B cell (primary cell): ENCODE data around the gene KRTAP10-2. TPM values are rescaled to one million over a fixed set of nuclear protein-coding genes. Genes with fewer than 3 reads are reported as not detected.
"Not testable (repeated sequence)": the region's sequence is repeated elsewhere in the genome, so short reads cannot be mapped to it uniquely, and the experiment has no call there.

ENCODE experiments used
- ATAC-seq: fragments of 200-7000 bp; cut with Tn5 transposase; one replicate; pipeline ENCODE4 v1.10.0; 2021; ENCODE audit warnings: low read depth, mild to moderate bottlenecking, moderate number of reproducible peaks, moderate library complexity
- CTCF ChIA-PET: fragments of 350-600 bp; sonication (Branson Sonifier 250); formaldehyde crosslinking; loops from one replicate; lab custom pipeline; 2021; ENCODE audit warnings: antibody characterized with exemption, inconsistent platforms; lab: Charles Lee
- POLR2A ChIA-PET: fragments of 350-600 bp; sonication (Branson Sonifier 250); formaldehyde crosslinking; loops from one replicate; lab custom pipeline; 2021; ENCODE audit warnings: antibody characterized with exemption; lab: Charles Lee
- DNase-seq: peaks from one replicate; pipeline ENCODE4 v3.0.0; 2013
- H2AFZ ChIP-seq: 2 replicates; pipeline ENCODE4 v1.6.1; 2012; ENCODE audit warnings: mild to moderate bottlenecking, low read depth, low read length; ENCODE audit not compliant: insufficient read depth, poor library complexity, severe bottlenecking
- H3K27ac ChIP-seq, 2 donors: 1 replicate in 1 of 2; 2 replicates in 1 of 2; pipeline ENCODE4 v1.5.1; 2012 to 2013; ENCODE audit warnings: low read length in 2 of 2, mild to moderate bottlenecking in 2 of 2, moderate library complexity in 1 of 2
- H3K27me3 ChIP-seq, 4 experiments: fragments of 200-600 bp in 1 of 4; sonication (generic) in 1 of 4; replicated peaks in 1 of 4; 1 replicate in 2 of 4; 2 replicates in 2 of 4; pipeline versions ENCODE4 v1.6.1 to v1.7.0; 2013 to 2016; ENCODE audit warnings: low read length in 3 of 4, mild to moderate bottlenecking in 2 of 4, mixed read lengths in 1 of 4, moderate library complexity in 1 of 4; ENCODE audit not compliant: insufficient read depth in 4 of 4, control insufficient read depth in 3 of 4; ENCODE audit errors: control extremely low read depth in 1 of 4
- H3K36me3 ChIP-seq, 2 experiments: replicated peaks in 1 of 2; 1 replicate in 1 of 2; 2 replicates in 1 of 2; pipeline versions ENCODE4 v1.6.1 to v1.7.1; 2013; ENCODE audit warnings: low read length in 1 of 2; ENCODE audit not compliant: insufficient read depth in 2 of 2, control insufficient read depth in 1 of 2; ENCODE audit errors: control extremely low read depth in 1 of 2, extremely low read depth in 1 of 2
- H3K4me1 ChIP-seq, 2 donors: fragments of 200-600 bp in 1 of 2; sonication (generic) in 1 of 2; 1 replicate in 1 of 2; 2 replicates in 1 of 2; pipeline versions ENCODE4 v1.5.1 to v1.6.1; 2013 to 2017; ENCODE audit warnings: low read length in 2 of 2; ENCODE audit not compliant: control insufficient read depth in 2 of 2, insufficient read depth in 2 of 2
- H3K4me2 ChIP-seq: replicated peaks from 2 replicates; pipeline ENCODE3; 2012; ENCODE audit warnings: mild to moderate bottlenecking, low read depth, low read length; ENCODE audit not compliant: poor library complexity, severe bottlenecking
- H3K4me3 ChIP-seq, 5 experiments: fragments of 200-600 bp in 1 of 5; sonication (generic) in 1 of 5; 1 replicate in 3 of 5; 2 replicates in 2 of 5; pipeline versions ENCODE4 v1.5.1 to v1.7.0; 2011 to 2016; ENCODE audit warnings: low read length in 4 of 5, mild to moderate bottlenecking in 4 of 5, low read depth in 2 of 5, control low read depth in 1 of 5, moderate library complexity in 1 of 5; ENCODE audit not compliant: insufficient read depth in 1 of 5; ENCODE audit errors: control extremely low read depth in 1 of 5, extremely low read depth in 1 of 5
- H3K79me2 ChIP-seq: fragments of 200-600 bp; sonication (generic); one replicate; pipeline ENCODE4 v1.6.0; 2016; ENCODE audit warnings: low read length; ENCODE audit not compliant: control insufficient read depth, insufficient read depth
- H3K9ac ChIP-seq: fragments of 200-600 bp; sonication (generic); 2 replicates; pipeline ENCODE4 v1.6.1; 2017; ENCODE audit warnings: mild to moderate bottlenecking, low read length, moderate library complexity
- H3K9me3 ChIP-seq, 3 donors: one replicate each; pipeline versions ENCODE4 v1.6.1 to v1.7.1; 2013; ENCODE audit warnings: low read length in 2 of 3; ENCODE audit not compliant: control insufficient read depth in 2 of 3, insufficient read depth in 1 of 3; ENCODE audit errors: control extremely low read depth in 1 of 3
- H4K20me1 ChIP-seq: 2 replicates; pipeline ENCODE4 v1.6.0; 2012; ENCODE audit warnings: mild to moderate bottlenecking, low read length; ENCODE audit not compliant: insufficient read depth, control insufficient read depth, poor library complexity, severe bottlenecking
- H3K27ac Mint-ChIP-seq: one replicate; pipeline ENCODE4 v1.8.0; 2021; ENCODE audit warnings: mixed read lengths
- H3K27me3 Mint-ChIP-seq: one replicate; pipeline ENCODE4 v1.8.0; 2021; ENCODE audit warnings: mixed read lengths
- H3K4me1 Mint-ChIP-seq: one replicate; pipeline ENCODE4 v1.8.0; 2021; ENCODE audit warnings: mixed read lengths
- H3K4me3 Mint-ChIP-seq: one replicate; pipeline ENCODE4 v1.8.0; 2021; ENCODE audit warnings: mixed read lengths
- H3K9me3 Mint-ChIP-seq: one replicate; pipeline ENCODE4 v1.8.0; 2022; ENCODE audit warnings: mixed read lengths; ENCODE audit not compliant: insufficient read depth
- EZH2 ChIP-seq: IDR thresholded peaks from 2 replicates; pipeline ENCODE4 v1.6.1; 2012; ENCODE audit warnings: borderline replicate concordance, low read depth, mild to moderate bottlenecking, moderate library complexity, low read length; ENCODE audit not compliant: insufficient read depth, poor library complexity, severe bottlenecking
- WGBS: methylation state at CpG from one replicate; pipeline ENCODE4 v1.1.5; 2013; ENCODE audit warnings: missing lambda C conversion rate; ENCODE audit not compliant: insufficient coverage; 5-methylcytosine and 5-hydroxymethylcytosine counted together
- intact Hi-C: fragments of 100-400 bp; cut with micrococcal nuclease; formaldehyde crosslinking; loops from one replicate; pipeline ENCODE4 v1.10.0; 2022
- polyA plus RNA-seq: library from polyadenylated mRNA; depleted of rRNA; stranded (reverse); fragments of >200 nt; gene quantifications from 2 replicates; pipeline ENCODE4 v1.2.3, GENCODE V29; 2012
- total RNA-seq, 2 donors: library from RNA; stranded (reverse); fragments of 120-200 nt in 1 of 2; gene quantifications; 1 replicate in 1 of 2; 2 replicates in 1 of 2; pipeline versions ENCODE4 v1.2.3 to v1.2.4, GENCODE V29; 2013 to 2022
- TF ChIP-seq, protein P1 (sequence below): fragments of 200-600 bp; IDR thresholded peaks from one replicate; pipeline ENCODE4 v1.8.0; 2022; ENCODE audit warnings: antibody characterized with exemption, mild to moderate bottlenecking

Gene KRTAP10-2
- total and polyA plus RNA-seq, 2 donors (not counting 1 experiment from before 2014, with no cell fraction given), result not detected

DNA sequence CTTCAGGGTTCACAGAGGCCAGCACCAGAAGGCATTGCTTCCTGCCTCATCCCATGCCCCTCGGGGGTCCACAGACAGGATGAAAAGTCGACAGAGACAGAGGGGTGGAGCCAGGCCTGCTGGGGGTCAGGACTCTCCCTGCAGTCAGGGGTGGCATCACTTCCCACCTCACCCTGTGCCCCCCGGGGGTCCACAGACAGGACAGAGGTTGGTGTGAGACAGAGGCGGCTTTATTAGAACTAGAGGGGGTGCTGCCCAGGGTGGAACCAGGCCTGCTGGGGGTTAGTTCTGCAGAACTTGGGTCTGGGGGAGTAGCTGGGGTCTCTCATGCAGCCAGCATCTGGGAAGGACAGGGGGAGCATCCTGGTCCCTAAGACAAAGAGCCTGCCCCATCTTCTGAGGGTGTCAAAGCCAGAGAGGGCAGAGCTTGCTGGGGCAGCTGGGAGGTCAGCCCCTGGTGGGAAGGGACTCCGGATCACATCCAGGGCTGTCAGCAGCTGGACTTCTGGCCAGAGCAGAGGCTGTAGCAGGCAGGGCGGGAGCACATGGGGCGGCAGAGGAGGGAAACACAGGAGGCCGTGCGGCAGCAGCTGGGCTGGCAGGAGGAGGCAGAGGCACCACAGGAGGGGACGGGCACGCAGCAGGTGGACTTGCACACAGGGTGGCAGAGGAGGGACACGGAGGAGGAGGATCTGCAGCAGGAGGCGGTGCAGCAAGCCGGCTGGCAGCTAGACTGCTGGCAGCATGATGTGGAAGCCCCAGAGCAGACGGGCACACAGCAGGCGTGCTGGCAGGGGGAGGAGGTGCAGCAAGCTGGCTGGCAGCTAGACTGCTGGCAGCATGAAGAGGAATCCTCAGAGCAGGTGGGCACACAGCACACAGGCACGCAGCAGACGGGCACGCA is 39.8 kb upstream of the KRTAP10-2 start:
- DNase-seq, H3K4me2 ChIP-seq, H3K27me3 ChIP-seq, H3K4me3 Mint-ChIP-seq, H3K4me1 Mint-ChIP-seq, POLR2A ChIA-PET, H3K36me3 ChIP-seq, H3K9ac ChIP-seq, H3K4me3 ChIP-seq, H3K27ac Mint-ChIP-seq, intact Hi-C loops, H4K20me1 ChIP-seq, H3K9me3 Mint-ChIP-seq, H3K27ac ChIP-seq, CTCF ChIA-PET, H2AFZ ChIP-seq, H3K4me1 ChIP-seq, ATAC-seq, H3K9me3 ChIP-seq, H3K79me2 ChIP-seq: not testable (repeated sequence)
- peaks cover 33% of the 10 kb centered on the region for H3K27me3 Mint-ChIP-seq
- WGBS, result 89% methylated on average over 7 of the region's 19 CpGs

DNA sequence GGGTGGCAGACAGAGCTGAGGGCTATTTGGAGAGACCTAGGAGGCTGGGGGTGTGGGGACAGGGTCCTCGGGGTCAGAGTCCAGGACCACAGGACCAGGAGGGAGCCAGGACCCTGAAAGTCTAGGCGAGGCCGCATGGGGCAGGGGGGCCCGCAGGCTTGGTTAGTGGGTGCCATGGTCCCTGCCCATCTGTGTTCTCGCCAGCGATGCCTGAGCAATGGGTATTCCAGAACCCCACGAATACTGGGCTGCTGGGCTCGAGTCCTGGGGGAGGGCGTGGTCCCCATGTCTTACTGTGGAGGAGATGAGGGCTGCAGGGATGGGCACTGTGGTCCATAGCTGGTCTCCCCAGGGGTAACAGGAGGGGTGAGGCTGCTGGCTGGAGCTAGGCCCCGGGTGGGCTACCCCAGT is 39.0 kb upstream of the KRTAP10-2 start:
- Mint-ChIP-seq H3K9me3 (peaks cover 2% of the 10 kb centered on the region), H3K27me3 (peaks cover 38% of the 10 kb centered on the region), H3K4me3 (no peak overlapping the region), H3K4me1 (no peaks in the 10 kb centered on the region), H3K27ac (no peak overlapping the region)
- Histone ChIP-seq H4K20me1 (no peaks in the 10 kb centered on the region), H3K79me2 (no peaks in the 10 kb centered on the region), H2AFZ (no peak overlapping the region), H3K27ac (no peak overlapping the region), H3K4me1 (no peaks in the 10 kb centered on the region), H3K4me3 (no peak overlapping the region), H3K9ac (no peak overlapping the region), H3K4me2 (no peak overlapping the region), H3K36me3 (no peaks in the 10 kb centered on the region), H3K9me3 (peaks cover 0 to 4% (median 0%) of the 10 kb centered on the region in 3 donors), H3K27me3 (peaks cover 0 to 11% (median 3%) of the 10 kb centered on the region in 4 experiments)
- ATAC-seq (no peak), DNase-seq (no peak)
- intact Hi-C loops, result no loop called here
- POLR2A ChIA-PET, result no interaction called here
- TF ChIP-seq, protein P1, sequence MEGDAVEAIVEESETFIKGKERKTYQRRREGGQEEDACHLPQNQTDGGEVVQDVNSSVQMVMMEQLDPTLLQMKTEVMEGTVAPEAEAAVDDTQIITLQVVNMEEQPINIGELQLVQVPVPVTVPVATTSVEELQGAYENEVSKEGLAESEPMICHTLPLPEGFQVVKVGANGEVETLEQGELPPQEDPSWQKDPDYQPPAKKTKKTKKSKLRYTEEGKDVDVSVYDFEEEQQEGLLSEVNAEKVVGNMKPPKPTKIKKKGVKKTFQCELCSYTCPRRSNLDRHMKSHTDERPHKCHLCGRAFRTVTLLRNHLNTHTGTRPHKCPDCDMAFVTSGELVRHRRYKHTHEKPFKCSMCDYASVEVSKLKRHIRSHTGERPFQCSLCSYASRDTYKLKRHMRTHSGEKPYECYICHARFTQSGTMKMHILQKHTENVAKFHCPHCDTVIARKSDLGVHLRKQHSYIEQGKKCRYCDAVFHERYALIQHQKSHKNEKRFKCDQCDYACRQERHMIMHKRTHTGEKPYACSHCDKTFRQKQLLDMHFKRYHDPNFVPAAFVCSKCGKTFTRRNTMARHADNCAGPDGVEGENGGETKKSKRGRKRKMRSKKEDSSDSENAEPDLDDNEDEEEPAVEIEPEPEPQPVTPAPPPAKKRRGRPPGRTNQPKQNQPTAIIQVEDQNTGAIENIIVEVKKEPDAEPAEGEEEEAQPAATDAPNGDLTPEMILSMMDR, result no peak
- TF ChIP-seq EZH2, result no peak
- CTCF ChIA-PET, result no interaction called here
- 65% methylated on average over 7 of the region's 10 CpGs for WGBS
